H9 (cell line): ENCODE data around the gene CCDC60. TPM values are rescaled to one million over a fixed set of nuclear protein-coding genes. Genes with fewer than 3 reads are reported as not detected.

Source experiments
- DNase-seq: peaks from one replicate; pipeline ENCODE4 v3.0.0-alpha.2; 2017
- H2AFZ ChIP-seq: one replicate; pipeline ENCODE4 v1.6.1; 2013; ENCODE audit warnings: mild to moderate bottlenecking, low read length, control low read depth, moderate library complexity
- H2AK5ac ChIP-seq: 2 replicates; pipeline ENCODE4 v1.6.1; 2013; ENCODE audit warnings: low read length, control low read depth, mixed read lengths; ENCODE audit not compliant: insufficient read length
- H2BK120ac ChIP-seq: one replicate; pipeline ENCODE4 v1.6.1; 2013; ENCODE audit warnings: low read depth, mild to moderate bottlenecking, low read length, control low read depth, inconsistent platforms; ENCODE audit not compliant: poor library complexity, severe bottlenecking
- H2BK12ac ChIP-seq: 2 replicates; pipeline ENCODE4 v1.6.1; 2013; ENCODE audit warnings: low read length, control low read depth, mixed read lengths, low read depth; ENCODE audit not compliant: insufficient read length
- H2BK15ac ChIP-seq: 2 replicates; pipeline ENCODE4 v1.6.1; 2013; ENCODE audit warnings: low read depth, low read length, control low read depth
- H2BK20ac ChIP-seq: one replicate; pipeline ENCODE4 v1.6.1; 2013; ENCODE audit warnings: low read depth, mild to moderate bottlenecking, low read length, control low read depth, inconsistent platforms; ENCODE audit not compliant: poor library complexity, severe bottlenecking
- H2BK5ac ChIP-seq: 2 replicates; pipeline ENCODE4 v1.6.1; 2013; ENCODE audit warnings: low read length, control low read depth, mixed read lengths; ENCODE audit not compliant: insufficient read length
- H3K14ac ChIP-seq: 2 replicates; pipeline ENCODE4 v1.6.1; 2013; ENCODE audit warnings: low read length, control low read depth; ENCODE audit not compliant: insufficient read depth
- H3K18ac ChIP-seq: 2 replicates; pipeline ENCODE4 v1.6.1; 2013; ENCODE audit warnings: low read depth, mild to moderate bottlenecking, mixed read lengths, low read length, control low read depth; ENCODE audit not compliant: insufficient read length
- H3K23ac ChIP-seq: 2 replicates; pipeline ENCODE4 v1.6.1; 2013; ENCODE audit warnings: low read length, control low read depth, mixed read lengths, low read depth; ENCODE audit not compliant: insufficient read length
- H3K23me2 ChIP-seq: 2 replicates; pipeline ENCODE4 v1.6.1; 2013; ENCODE audit warnings: low read depth, mild to moderate bottlenecking, mixed read lengths, low read length, control low read depth; ENCODE audit not compliant: insufficient read length, poor library complexity, severe bottlenecking
- H3K27ac ChIP-seq: 2 replicates; pipeline ENCODE4 v1.5.1; 2013; ENCODE audit warnings: low read length, control low read depth, mixed read lengths, low read depth; ENCODE audit not compliant: insufficient read length
- H3K27me3 ChIP-seq: 2 replicates; pipeline ENCODE4 v1.6.1; 2013; ENCODE audit warnings: low read length, control low read depth, inconsistent platforms; ENCODE audit not compliant: insufficient read depth
- H3K4ac ChIP-seq: 2 replicates; pipeline ENCODE4 v1.6.1; 2013; ENCODE audit warnings: low read depth, mild to moderate bottlenecking, control low read depth, inconsistent platforms, low read length, moderate library complexity
- H3K4me1 ChIP-seq: 2 replicates; pipeline ENCODE4 v1.6.1; 2013; ENCODE audit warnings: low read length, control low read depth, inconsistent platforms; ENCODE audit not compliant: insufficient read depth
- H3K4me2 ChIP-seq: 2 replicates; pipeline ENCODE4 v1.6.1; 2013; ENCODE audit warnings: low read length, control low read depth, mixed read lengths; ENCODE audit not compliant: insufficient read length, insufficient read depth
- H3K56ac ChIP-seq: 2 replicates; pipeline ENCODE4 v1.6.1; 2013; ENCODE audit warnings: low read depth, mild to moderate bottlenecking, mixed read lengths, low read length, control low read depth; ENCODE audit not compliant: insufficient read length
- H3K79me1 ChIP-seq: 2 replicates; pipeline ENCODE4 v1.6.1; 2013; ENCODE audit warnings: low read depth, mild to moderate bottlenecking, moderate library complexity, low read length, control low read depth, inconsistent platforms; ENCODE audit not compliant: insufficient read depth, poor library complexity, severe bottlenecking
- H3K79me2 ChIP-seq: 2 replicates; pipeline ENCODE4 v1.6.1; 2013; ENCODE audit warnings: low read length, control low read depth, inconsistent platforms; ENCODE audit not compliant: insufficient read depth
- H3K9ac ChIP-seq: 2 replicates; pipeline ENCODE4 v1.6.1; 2013; ENCODE audit warnings: low read length, control low read depth, mixed read lengths; ENCODE audit not compliant: insufficient read length; ENCODE audit errors: extremely low read depth
- H3K9me3 ChIP-seq: one replicate; pipeline ENCODE4 v1.6.1; 2013; ENCODE audit warnings: low read depth, low read length, inconsistent platforms; ENCODE audit not compliant: control insufficient read depth
- H3T11ph ChIP-seq: one replicate; pipeline ENCODE4 v1.6.1; 2013; ENCODE audit warnings: mild to moderate bottlenecking, low read length, control low read depth, inconsistent platforms
- H4K20me1 ChIP-seq: one replicate; pipeline ENCODE4 v1.6.1; 2013; ENCODE audit not compliant: control insufficient read depth, insufficient read length, insufficient read depth
- H4K5ac ChIP-seq: 2 replicates; pipeline ENCODE4 v1.6.1; 2013; ENCODE audit warnings: low read depth, mild to moderate bottlenecking, mixed read lengths, low read length, control low read depth; ENCODE audit not compliant: insufficient read length
- H4K8ac ChIP-seq: replicated peaks from 2 replicates; pipeline ENCODE4 v1.6.1; 2013; ENCODE audit warnings: low read length, control low read depth, mixed read lengths, low read depth; ENCODE audit not compliant: insufficient read length
- H4K91ac ChIP-seq: 2 replicates; pipeline ENCODE4 v1.6.1; 2013; ENCODE audit warnings: low read depth, mild to moderate bottlenecking, moderate library complexity, mixed read lengths, low read length, control low read depth; ENCODE audit not compliant: insufficient read length
- H3K27ac Mint-ChIP-seq, 3 experiments: 2 replicates in 2 of 3; 3 replicates in 1 of 3; pipeline ENCODE4 v1.8.0; 2020 to 2021; ENCODE audit warnings: mixed read lengths in 3 of 3, mild to moderate bottlenecking in 1 of 3, moderate library complexity in 1 of 3
- H3K27me3 Mint-ChIP-seq: 2 replicates; pipeline ENCODE4 v1.8.0; 2021; ENCODE audit warnings: low read depth, mild to moderate bottlenecking, moderate library complexity, mixed read lengths
- H3K36me3 Mint-ChIP-seq, 3 experiments: 2 replicates in 2 of 3; 3 replicates in 1 of 3; pipeline ENCODE4 v1.8.0; 2020 to 2021; ENCODE audit warnings: low read depth in 3 of 3, mixed read lengths in 3 of 3; ENCODE audit not compliant: insufficient read depth in 1 of 3
- H3K4me1 Mint-ChIP-seq, 2 experiments: 2 replicates each; pipeline ENCODE4 v1.8.0; 2020; ENCODE audit warnings: mixed read lengths in 2 of 2
- H3K4me3 Mint-ChIP-seq, 2 experiments: 2 replicates in 1 of 2; 3 replicates in 1 of 2; pipeline ENCODE4 v1.8.0; 2020 to 2021; ENCODE audit warnings: mild to moderate bottlenecking in 2 of 2, mixed read lengths in 2 of 2, moderate library complexity in 1 of 2
- H3K9me3 Mint-ChIP-seq, 2 experiments: 2 replicates in 1 of 2; 3 replicates in 1 of 2; pipeline ENCODE4 v1.8.0; 2020; ENCODE audit warnings: mild to moderate bottlenecking in 2 of 2, mixed read lengths in 2 of 2, moderate library complexity in 1 of 2
- CTCF ChIP-seq: fragments of 200-600 bp; sonication (generic); conservative IDR thresholded peaks from 3 replicates; pipeline ENCODE4 v1.8.0; 2021; ENCODE audit warnings: antibody characterized with exemption, mild to moderate bottlenecking
- WGBS: extraction: QIAGEN DNeasy Blood & Tissue Kit; methylation state at CpG from one replicate; pipeline ENCODE4 v1.1.7; 2013; ENCODE audit warnings: missing lambda C conversion rate, low lambda C conversion rate, mixed read lengths; ENCODE audit not compliant: insufficient read length; ENCODE audit errors: extremely low coverage; 5-methylcytosine and 5-hydroxymethylcytosine counted together
- total RNA-seq: library from RNA; stranded (reverse); gene quantifications from 2 replicates; pipeline ENCODE4 v1.2.1, GENCODE V29; 2021

The CCDC60 gene
- total RNA-seq, 1 experiment from 2014 or later, result 0.44 TPM

DNA sequence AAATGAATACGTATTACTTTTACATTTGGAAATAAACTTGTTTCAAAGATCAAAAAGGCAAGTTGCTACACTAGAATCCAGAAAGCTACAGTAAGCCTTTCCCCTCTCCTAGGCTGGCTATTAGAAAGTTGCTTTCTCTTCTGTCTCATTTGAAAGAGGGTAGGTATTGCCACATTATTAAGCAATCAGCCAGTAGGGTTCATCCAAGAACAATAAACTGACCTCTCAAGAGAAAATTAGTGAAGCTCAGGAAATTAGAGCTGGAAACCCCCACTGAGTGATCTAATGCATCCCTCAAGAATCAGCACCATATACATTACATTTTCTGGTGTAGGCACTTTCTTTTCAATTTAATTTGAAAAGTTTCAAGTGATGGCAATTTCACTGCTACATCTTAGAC lies 254.6 kb downstream of the CCDC60 start:
- Histone ChIP-seq H3K23me2 (peaks cover 8% of the 10 kb centered on the region), H3T11ph (no peak overlapping the region), H3K14ac (no peak overlapping the region), H2AFZ (no peak overlapping the region), H3K27me3 (peaks cover 19% of the 10 kb centered on the region), H2BK15ac (no peak overlapping the region), H3K4me1 (no peaks in the 10 kb centered on the region), H4K5ac (no peak overlapping the region), H2BK20ac (no peak overlapping the region), H2BK12ac (no peak overlapping the region), H2BK120ac (no peak overlapping the region), H3K23ac (no peak overlapping the region), H3K79me2 (no peaks in the 10 kb centered on the region), H3K4me2 (no peak overlapping the region), H3K4ac (no peak overlapping the region), H3K9ac (no peak overlapping the region), H4K91ac (no peak overlapping the region), H3K27ac (no peak overlapping the region), H4K8ac (no peak overlapping the region), H3K9me3 (no peaks in the 10 kb centered on the region), H4K20me1 (no peaks in the 10 kb centered on the region), H2AK5ac (no peak overlapping the region), H3K56ac (no peak overlapping the region), H3K79me1 (no peaks in the 10 kb centered on the region), H2BK5ac (no peak overlapping the region), H3K18ac (no peak overlapping the region)
- Mint-ChIP-seq H3K27ac (no peak overlapping the region), H3K9me3 (no peaks in the 10 kb centered on the region), H3K4me3 (no peak overlapping the region), H3K4me1 (peaks cover 8 to 13% of the 10 kb centered on the region in 2 experiments), H3K27me3 (peaks cover 74% of the 10 kb centered on the region), H3K36me3 (no peaks in the 10 kb centered on the region)
- no peak for DNase-seq
- no CpG with 5 or more reads among the region's 1 CpG for WGBS
- TF ChIP-seq CTCF, result no peak
